HG03045 (cell line): Measurements from ENCODE around the gene PTGDR2.

ENCODE experiments used
- ATAC-seq: cut with Tn5 transposase; IDR thresholded peaks from one replicate; pipeline ENCODE4 v1.9.1; 2021; ENCODE audit warnings: mild to moderate bottlenecking, moderate library complexity; ENCODE audit not compliant: unreplicated experiment

Gene PTGDR2

DNA sequence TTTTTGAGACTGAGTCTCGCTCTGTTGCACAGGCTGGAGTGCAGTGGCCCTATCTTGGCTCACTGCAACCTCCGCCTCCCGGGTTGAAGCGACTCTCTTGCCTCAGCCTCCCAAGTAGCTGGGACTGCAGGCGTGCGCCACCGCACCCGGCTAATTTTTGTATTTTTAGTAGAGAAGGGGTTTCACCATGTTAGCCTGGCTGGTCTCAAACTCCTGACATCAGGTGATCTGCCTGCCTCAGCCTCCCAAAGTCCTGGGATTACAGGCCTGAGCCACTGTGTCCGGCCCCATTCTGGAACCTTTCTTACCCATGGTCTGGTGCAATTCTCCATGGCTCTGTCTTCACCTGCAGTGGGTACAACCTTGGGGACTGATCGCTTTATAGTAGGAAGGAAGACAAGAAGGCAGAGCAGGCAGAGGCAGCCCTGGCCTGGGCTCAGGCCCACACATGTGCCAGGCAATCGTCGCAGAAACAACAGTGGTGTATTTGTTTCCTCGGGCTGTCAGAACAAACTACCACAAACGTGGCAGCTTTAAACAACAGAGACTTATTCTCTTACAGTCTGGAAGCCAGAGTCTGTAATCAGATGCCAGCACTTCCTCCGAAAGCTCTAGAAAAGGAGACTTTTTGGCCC, 4.0 kb upstream of the PTGDR2 start:
- ATAC-seq = no peak

- no peak for ATAC-seq
Observed at GRCh38 chr11:60858731-60859464, 3.1 kb upstream of the PTGDR2 start.

GRCh38 chr11:60858236-60858635, 2.5 kb upstream of the PTGDR2 start:
- no peak for ATAC-seq

DNA sequence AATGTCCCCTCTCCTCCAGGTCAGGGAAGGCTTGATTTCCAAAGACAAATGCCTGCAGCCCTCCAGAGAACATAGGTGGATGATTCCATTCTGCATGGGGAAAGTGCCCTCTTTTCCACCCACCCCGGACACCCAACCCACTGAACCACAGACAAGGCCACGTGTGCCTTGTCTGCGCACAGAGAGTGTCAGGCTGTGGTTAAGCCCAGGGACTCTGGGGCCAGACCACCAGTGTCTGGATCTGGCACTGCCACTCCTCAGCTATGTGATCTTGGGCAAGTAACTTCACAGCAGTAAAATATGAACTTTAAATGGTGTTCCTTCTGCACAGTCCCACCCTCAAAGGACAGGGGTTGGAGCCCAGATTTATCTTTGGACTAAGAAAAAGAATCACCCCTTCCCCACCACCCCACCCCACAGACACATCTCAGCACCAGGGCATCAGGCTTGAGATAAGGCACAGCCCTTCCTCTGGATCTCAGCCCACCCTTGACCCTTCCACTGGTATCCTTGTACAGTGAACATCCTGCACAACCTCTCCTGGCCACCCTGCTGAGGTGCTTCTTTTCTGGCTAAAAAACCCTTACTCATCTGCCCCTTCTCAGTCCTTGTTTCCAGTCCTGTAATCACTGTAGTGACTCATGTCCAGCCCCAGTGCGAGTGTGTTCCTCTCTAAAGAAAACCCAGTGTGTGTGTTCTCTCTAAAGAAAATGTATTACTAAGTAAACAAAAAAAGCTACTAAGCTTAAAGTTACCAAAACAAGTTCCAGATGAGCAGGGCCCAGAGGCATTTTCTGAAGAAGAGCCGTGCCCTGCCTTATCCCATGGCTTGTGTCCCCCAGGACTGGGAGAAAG, 1.9 kb upstream of the PTGDR2 start:
- ATAC-seq = no peak

GRCh38 chr11:60854847-60855725, 664 bp downstream of the PTGDR2 start:
- no peak for ATAC-seq

GRCh38 chr11:60854140-60854846, 1.5 kb downstream of the PTGDR2 start:
- no peak for ATAC-seq

DNA sequence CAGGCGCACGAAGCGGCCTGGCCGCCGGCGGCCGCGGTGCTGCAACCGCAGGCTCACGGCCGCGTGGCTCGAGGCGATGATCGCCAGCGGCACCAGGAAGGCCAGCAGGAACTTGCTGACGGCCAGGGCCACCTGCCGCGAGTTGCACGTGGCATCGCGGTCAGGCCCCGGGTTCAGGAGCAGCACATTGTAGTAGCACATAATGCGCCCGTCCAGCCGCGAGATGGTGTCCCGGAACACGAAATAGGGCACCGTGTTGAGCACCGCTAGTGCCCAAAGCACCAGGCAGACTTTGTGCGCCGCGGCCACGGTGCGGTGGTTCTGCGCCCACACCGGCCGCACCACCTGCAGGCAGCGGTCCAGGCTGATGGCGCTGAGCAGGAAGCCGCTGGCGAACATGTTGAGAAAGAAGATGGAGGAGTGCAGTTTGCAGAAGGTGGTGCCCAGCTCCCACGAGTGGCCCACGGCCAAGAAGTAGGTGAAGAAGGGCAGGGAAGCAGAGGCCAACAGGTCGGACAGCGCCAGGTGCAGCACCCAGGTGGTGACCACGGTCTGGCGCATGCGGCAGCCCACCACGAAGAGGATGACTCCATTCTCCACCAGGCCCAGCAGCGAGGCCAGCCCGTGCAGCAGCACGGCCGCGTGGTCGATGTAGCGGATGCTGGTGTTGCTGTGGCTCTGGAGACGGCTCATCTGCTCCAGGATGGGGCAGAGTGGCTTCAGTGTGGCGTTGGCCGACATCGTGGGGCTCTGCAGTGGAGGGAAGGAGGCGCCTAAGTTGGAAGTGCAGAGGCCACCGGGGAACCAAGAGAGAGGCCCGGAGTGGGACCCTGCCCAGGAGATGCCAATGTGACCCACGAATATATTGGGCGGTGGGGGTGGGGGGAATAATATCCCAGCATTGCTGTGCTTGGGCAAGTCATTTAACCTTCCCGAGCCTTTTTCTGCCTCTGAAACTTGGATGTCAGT, 2.5 kb downstream of the PTGDR2 start:
- no peak for ATAC-seq

DNA sequence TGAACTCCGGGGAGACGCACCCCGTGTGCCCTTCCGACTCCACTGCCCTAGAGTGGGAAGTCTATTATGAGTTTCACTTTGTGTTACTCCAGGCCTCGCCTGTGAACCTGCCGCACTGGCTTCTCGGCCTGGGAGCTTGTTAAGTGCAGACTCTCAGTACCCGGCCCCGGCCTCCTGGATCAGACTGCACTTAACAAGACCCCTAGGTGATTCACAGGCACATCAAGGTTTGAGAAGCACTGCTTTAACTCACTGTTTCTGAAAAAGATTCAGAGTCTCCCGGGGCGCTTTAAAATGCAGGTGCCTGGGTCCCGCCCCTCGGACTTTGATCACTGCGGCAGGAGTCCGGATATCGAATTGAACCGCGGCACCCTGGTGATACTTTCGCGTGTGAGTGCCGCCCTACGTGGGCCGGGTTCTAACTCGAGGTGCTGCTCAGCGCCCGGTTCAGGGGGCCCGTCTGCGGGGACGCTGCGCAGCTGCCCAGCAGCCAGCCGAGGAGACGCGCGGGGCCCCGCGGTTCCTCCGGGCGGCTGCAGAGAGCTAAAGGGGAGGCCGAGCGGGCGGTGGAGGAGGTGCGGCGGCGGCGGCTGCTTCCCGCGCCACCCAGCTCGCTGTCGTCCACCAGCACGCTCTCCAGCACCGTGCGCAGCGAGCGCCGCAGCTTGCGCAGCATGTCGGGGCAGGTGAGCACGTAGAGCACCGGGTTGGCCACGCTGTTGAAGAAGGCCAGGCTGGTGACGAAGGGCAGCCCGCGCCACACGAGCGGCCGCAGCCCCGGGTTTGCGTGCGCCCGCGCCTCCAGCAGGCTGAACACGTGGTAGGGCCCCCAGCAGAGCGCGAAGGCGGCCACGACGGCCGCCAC, 3.4 kb downstream of the PTGDR2 start:
- no peak for ATAC-seq

GRCh38 chr11:60851327-60852104, 4.2 kb downstream of the PTGDR2 start:
- ATAC-seq = no peak

DNA sequence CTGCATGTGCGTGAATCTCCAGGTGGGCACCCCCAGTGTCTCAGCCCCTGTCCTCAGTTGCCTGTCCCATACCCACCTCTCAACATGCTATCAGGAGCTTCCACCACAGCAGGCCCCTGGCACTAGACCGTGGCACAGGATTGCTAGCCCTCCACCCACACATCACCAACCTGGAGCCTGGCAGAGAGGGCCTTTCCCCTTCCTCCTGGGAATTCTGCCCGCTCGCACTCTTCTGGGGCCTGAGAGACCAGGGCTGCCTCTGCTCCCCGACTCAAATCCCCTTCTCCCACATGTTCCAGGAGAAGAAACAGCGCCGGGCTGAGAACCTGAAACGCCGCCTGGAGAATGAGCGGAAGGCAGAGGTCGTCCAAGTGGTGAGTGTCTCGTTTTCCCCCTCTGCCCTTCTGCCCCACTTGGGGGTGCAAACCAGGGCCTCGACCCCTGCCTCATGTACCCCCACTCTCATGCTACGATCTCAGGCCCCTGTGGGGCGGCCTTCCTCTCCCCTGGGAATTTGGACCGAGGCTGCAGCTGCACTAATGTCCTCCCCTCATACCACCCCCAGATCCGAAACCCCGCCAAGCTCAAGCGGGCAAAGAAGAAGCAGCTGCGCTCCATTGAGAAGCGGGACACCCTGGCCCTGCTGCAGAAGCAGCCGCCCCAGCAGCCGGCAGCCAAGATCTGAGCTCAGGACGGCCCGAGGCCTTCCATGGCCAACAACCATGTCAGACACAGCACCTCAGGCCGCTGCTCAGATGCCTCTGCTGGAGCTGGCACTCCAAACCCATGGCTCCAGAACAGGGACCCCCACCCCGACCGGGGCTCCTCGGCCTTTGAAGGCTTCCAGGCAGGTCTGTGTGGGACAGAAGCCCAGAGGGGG, 5.9 kb downstream of the PTGDR2 start:
- ATAC-seq = no peak

GRCh38 chr11:60848714-60849151, 7.0 kb downstream of the PTGDR2 start:
- ATAC-seq = no peak

GRCh38 chr11:60847896-60848295, 7.9 kb downstream of the PTGDR2 start:
- no peak for ATAC-seq

DNA sequence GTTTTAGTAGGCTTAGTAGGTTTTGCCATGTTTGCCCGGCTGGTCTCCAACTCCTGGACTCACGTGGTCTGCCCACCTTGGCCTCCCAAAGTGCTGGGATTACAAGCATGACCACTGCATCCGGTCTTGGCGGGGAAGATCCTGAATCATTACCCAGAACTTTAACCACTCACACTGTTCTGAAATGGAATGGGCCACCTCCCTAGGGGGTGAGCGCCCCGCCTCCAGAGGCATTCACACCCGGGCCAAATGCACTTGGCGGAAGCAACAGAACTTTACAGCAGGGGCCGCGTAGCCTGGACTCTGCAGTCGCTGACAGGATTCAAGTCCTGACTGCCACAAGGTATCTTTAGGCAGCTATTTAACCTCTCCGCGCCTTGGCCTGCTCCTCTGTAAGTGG, 8.5 kb downstream of the PTGDR2 start:
- no peak for ATAC-seq

DNA sequence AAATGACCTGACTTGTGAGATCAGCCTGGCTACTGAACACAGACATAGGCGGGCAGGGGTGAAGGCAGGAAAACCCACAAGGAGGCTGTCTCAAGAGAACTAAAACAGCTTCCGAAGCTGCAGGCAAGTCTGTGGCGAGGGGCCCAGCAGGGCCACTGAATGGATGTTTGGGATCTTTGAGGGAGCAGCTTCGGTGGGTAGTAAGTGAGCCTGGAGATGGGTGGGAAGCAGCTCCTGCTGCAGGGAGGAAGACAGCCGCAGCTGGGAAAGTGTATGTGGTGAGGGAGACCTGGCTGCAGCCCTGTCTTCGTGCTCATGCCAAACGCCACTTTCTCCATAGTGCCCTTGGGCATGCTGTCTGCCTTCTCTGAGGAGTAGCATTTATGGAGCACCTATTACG, 10.4 kb downstream of the PTGDR2 start:
- ATAC-seq = no peak

- ATAC-seq = no peak
Observed at GRCh38 chr11:60844870-60845221, 10.9 kb downstream of the PTGDR2 start.
